GM18505 (cell line): ENCODE measurements around the gene LPCAT2.

Experiments
- ATAC-seq: cut with Tn5 transposase; IDR thresholded peaks from one replicate; pipeline ENCODE4 v1.9.1; 2021; ENCODE audit not compliant: unreplicated experiment
- POLR2A ChIP-seq: IDR thresholded peaks from 4 replicates; pipeline ENCODE4 v1.6.1; 2011; ENCODE audit warnings: borderline replicate concordance; ENCODE audit not compliant: insufficient read depth, insufficient read length; ENCODE audit errors: extremely low read depth

Gene LPCAT2

GRCh38 chr16:55561319-55561848, 52.5 kb downstream of the LPCAT2 start:
- ATAC-seq: no peak
- no peak for TF ChIP-seq POLR2A

GRCh38 chr16:55562936-55563335, 54.1 kb downstream of the LPCAT2 start:
- no peak for TF ChIP-seq POLR2A
- ATAC-seq: no peak

GRCh38 chr16:55563797-55564196, 54.9 kb downstream of the LPCAT2 start:
- no peak for ATAC-seq
- no peak for TF ChIP-seq POLR2A

- TF ChIP-seq POLR2A: no peak
Observed at GRCh38 chr16:55565086-55565485, 56.2 kb downstream of the LPCAT2 start.

GRCh38 chr16:55566432-55567175, 57.7 kb downstream of the LPCAT2 start, which contains the start of gene CAPNS2:
Gene CAPNS2 (plus strand): TSS chr16:55566684. CDS start chr16:55566757, 73 bp downstream.
- no peak for TF ChIP-seq POLR2A
- ATAC-seq: no peak

More at GRCh38 chr16:55565086-55565485, 56.2 kb downstream of the LPCAT2 start:
- ATAC-seq: no peak

- TF ChIP-seq POLR2A: no peak
- ATAC-seq: no peak
Observed at GRCh38 chr16:55567382-55567781, 58.5 kb downstream of the LPCAT2 start.

GRCh38 chr16:55568207-55568606, 59.3 kb downstream of the LPCAT2 start:
- ATAC-seq: no peak
- no peak for TF ChIP-seq POLR2A

- no peak for ATAC-seq
- no peak for TF ChIP-seq POLR2A
Observed at GRCh38 chr16:55569025-55569424, 60.2 kb downstream of the LPCAT2 start.

- no peak for TF ChIP-seq POLR2A
- ATAC-seq: no peak
Observed at GRCh38 chr16:55570159-55570558, 61.3 kb downstream of the LPCAT2 start.

- TF ChIP-seq POLR2A: no peak
Observed at GRCh38 chr16:55571191-55571897, 62.5 kb downstream of the LPCAT2 start.

GRCh38 chr16:55572439-55572838, 63.6 kb downstream of the LPCAT2 start:
- ATAC-seq: no peak

More at GRCh38 chr16:55571191-55571897, 62.5 kb downstream of the LPCAT2 start:
- ATAC-seq: no peak

GRCh38 chr16:55574811-55575210, 65.9 kb downstream of the LPCAT2 start:
- no peak for TF ChIP-seq POLR2A
- no peak for ATAC-seq

More at GRCh38 chr16:55572439-55572838, 63.6 kb downstream of the LPCAT2 start:
- TF ChIP-seq POLR2A: no peak

- no peak for TF ChIP-seq POLR2A
- no peak for ATAC-seq
Observed at GRCh38 chr16:55575496-55575895, 66.6 kb downstream of the LPCAT2 start.

GRCh38 chr16:55576384-55576783, 67.5 kb downstream of the LPCAT2 start:
- no peak for ATAC-seq
- TF ChIP-seq POLR2A: no peak

- no peak for ATAC-seq
- TF ChIP-seq POLR2A: no peak
Observed at GRCh38 chr16:55577887-55578286, 69.0 kb downstream of the LPCAT2 start.

- no peak for ATAC-seq
- no peak for TF ChIP-seq POLR2A
Observed at GRCh38 chr16:55585631-55586030, 76.8 kb downstream of the LPCAT2 start.
